EL (cell line): ENCODE data around the gene BARD1.
"Not testable (repeated sequence)": the region's sequence is repeated elsewhere in the genome, so short reads cannot be mapped to it uniquely, and the experiment has no call there.

Experiments
- DNase-seq: peaks from one replicate; pipeline ENCODE4 v3.0.0-alpha.2; 2016

Gene BARD1

DNA sequence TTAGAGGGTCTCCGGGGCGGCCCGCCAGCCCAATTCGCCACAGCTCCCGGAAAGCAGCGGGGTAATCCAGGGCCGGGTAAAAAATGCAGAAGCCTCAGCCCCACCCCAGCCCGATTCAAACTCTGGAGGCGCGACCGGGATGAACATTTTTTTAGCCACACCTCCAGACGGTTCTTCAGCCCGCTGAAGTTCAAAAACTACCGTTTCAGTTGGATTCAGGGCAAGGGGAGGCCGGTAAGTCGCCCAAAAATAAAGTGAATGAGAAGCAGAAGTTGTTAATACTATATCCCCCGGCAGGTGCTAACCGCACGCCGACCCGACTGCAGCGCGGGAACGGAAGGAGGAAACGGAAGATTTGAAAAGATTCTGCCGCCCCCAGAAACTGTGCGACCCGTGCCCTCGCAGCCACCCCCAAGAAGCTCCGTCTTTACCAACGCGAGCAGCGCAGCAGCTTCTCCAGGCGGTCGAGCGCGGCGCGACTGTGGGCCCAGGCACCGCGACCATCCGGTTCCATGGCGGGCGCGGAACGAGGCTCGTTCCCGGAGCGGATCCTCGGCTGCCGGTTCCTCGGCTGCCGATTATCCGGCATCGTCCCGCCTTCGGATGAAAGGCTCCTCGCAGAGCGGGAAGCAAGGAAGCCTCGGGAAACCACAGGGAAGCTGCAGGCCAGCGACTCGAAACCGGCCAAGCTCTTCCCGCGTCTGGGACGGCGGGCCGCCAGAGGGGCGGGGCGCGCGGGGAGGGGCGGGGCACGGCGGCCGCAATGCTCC is at the start of gene BARD1:
TSS of gene BARD1 (minus strand) at position 703 of the 770 bp plus-strand sequence. CDS start at position 589, 114 bp downstream.
- DNase-seq, result peak; percentile 72

DNA sequence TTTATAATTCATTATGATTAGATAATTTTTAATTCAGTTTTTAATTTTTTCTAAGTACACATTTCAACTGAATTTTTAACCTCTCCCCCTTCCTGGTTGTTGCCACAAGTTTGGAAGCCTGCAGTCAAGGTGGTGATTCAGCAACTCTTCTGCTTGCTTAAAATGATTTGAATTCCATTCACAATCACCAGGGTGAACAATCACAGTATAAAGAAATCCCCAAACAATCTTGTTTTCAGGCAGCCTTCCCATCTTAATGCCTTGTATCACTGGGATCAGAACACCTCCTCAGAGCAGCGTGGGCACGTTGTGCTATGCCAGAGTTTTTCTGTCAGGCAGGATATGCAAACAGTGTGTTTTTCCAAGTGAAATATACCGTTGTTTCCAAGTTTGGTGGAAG is 46.7 kb upstream of the BARD1 start:
- peak; percentile 44 for DNase-seq

DNA sequence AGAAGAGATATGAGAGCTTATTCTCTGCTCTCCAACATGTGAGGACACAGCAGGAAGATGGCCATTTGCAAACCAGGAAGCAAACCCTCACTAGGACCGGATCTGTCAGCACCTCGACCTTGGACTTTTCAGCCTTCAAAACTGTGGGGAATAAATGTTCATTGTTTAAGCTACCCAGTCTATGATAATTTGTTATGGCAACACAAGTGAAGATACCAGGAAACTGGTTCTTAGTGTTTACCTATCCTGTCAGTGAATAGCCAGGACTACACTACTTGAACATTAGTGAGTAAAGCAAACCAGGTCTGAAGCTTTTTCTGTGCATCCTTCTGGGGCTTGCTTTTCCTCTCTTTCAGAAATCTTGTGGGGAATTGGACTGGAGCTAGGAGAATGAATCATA is 44.4 kb upstream of the BARD1 start:
- no peak for DNase-seq

DNA sequence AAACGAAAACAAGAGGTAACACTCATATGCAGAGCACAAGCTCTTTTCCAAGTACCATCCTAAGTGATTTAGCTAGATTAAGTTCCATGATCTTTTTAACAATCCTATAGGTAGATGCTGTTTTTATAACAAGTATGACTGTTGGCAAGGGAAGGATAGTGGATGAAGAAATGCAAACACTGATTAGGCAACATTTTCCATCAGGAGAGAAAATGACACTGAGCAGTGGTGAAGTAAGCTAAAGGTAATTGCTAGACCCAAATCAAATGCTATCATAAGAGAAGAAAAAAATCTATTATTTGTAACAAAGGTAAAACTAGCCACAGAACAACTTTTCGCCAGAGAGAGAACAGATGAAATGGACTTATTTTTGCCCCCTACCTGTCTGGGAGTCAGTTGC is 34.3 kb upstream of the BARD1 start:
- DNase-seq, result no peak

DNA sequence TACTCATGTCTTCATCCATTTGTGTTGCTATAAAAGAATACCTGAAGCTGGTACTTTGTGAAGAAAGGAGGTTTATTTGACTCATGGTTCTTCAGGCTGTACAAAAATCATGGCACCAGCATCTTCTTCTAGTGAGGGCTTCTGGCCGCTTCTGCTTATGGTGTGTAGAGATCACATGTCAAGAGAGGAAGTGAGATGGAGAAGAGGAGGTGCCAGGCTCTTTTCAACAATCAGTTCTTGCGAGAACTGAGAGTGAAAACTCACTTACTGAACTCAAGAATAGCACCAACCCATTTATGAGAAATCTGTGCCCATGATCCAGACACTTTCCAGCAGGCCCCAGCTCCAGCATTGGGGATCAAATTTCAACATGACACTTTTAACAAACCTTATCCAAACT is 30.0 kb upstream of the BARD1 start:
- DNase-seq, result no peak

DNA sequence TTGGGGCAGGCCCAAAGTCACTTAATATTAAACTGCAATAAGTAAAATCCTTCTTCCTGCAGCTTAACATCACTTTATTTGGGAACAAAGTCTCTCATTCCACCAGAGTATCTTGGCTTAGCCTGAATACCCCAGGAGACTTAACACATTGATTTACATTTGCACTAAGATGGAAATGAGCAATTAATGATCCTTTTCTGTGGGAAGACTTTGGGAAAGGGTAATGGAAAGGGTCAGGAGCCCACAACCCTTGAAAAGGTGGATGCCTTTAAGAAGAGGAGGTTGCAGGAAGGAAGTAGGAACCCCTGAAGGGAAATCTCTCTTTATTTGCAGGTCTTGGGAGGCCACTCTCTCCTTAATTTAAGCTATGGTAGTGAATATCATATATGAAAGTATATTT is 28.0 kb upstream of the BARD1 start:
- no peak for DNase-seq

DNA sequence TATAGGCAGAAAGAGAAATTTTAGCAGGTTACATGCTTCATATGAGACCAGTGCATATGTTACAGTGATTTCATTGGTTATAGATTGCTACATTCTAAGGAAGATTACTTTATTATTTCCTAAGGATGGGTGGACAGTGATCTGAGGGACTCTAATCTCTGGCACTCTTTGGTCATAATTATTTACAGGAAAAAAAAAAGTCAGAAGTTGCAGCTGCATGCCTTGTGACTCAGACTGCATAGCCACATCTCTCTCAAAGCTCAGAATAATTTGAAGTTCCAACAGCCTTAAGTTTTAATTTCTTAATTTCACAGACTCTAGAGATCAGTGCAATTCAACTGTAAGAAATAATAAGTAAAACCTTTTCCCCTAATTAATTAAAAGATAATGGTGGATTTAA is 27.1 kb upstream of the BARD1 start:
- peak; percentile 13 for DNase-seq

DNA sequence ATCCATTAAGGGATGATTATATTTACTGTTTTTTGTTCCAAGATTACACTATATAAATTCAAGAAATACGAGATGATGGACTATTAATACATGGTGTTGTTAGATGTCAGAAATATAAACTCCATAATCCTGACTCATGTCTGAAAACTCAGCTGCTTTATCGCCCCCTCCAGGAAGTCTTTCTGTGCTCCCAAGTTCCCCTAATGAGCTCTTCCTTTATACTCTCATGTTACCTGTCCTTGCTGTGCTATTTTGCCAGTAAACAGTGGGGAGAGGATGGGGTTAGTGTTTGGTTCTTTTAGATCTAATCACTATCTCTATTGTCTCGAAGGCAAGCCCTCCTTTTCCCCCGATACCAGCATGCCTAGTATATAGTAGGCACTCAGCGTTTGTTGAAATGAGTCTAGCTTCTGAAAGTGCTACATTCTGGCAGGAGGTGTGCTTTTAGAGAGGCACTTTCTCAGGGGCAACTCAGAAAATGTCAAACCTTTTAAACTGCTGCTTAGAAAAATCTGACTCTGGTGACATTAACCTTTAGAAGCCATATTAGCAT is 21.4 kb upstream of the BARD1 start:
- peak; percentile 20 for DNase-seq

DNA sequence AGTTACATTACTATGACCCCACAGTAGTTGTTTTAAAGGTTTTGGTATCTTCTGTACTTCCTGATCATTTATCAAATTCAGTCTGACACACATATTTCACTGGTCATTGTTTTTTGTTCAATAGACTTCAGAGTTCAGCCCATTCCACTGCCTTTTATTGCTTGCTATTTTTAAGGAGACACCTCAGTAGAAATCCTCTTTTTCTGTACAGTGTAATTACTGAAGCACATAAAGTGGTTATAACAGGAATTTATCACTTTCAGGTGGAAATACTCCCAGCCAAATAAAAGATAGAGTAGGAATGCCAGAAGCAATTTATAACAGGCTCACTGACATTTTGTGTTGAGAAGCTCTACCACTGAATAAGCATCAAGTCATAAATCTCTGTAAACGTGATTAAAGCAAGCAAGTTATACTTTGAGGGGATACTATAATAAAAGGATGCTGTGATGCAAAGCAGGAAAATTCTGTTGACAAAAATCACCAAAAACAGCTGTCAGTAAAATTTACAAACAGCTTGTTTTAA is 6.6 kb upstream of the BARD1 start:
- DNase-seq, result no peak

DNA sequence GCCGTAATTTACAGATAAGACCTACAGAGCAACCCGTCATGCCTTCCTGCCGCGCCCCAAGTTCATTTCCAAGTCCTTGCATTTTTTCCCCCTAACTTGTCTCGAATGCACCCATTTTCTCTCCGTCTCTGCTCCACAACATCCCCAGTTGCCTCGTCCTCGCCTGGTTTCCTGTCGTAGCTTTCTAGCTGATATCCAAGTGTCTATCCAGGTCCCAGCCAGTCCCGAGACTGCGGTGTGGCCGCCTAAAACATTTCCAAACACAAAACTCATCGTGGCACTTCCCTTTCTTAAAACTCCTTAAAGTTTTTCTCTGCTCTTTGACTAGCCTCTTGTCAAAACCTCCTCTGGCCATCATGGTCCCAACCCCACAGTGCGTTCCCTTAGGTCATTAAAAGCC is 1.2 kb upstream of the BARD1 start:
- DNase-seq, result peak; percentile 3

DNA sequence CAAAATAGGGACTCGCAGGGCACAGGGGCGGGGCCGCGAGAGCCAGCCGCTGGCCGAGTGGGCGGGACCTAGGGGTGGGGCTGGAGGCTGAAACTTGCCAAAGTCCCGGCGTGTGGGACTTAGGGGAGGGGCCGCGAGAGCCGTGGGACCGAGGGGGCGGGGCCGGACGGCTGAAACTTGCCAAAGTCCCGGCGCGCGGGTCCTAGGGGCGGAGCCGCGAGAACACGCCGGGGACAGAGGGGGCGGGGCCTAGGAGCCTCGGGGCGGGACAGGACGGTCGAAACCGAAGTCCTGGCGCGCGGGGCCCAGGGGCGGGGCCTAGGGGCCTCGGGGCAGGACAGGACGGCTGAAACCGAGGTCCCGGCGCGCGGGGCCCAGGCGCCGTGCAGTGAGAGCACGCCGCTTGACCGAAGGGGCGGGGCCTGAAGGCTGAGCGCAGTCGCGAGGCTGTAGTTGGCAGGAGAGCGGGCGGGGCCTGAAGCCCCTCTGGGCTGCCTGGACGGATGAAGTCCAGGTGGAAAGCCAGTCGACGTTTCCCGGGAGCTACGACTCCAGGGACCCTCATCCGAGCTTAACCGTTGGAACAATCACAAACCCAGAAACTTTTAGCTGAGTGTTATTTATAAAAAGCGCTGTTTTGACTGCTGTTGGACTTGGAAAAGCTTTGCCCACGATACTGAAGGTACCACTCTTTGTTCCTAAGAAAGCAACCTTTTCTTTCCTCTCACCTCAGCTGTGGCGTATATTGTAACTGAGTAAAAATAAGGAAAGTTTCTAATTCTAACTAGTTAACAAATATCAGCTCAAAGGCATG is 475 bp upstream of the BARD1 start:
- peak; percentile 98 for DNase-seq

DNA sequence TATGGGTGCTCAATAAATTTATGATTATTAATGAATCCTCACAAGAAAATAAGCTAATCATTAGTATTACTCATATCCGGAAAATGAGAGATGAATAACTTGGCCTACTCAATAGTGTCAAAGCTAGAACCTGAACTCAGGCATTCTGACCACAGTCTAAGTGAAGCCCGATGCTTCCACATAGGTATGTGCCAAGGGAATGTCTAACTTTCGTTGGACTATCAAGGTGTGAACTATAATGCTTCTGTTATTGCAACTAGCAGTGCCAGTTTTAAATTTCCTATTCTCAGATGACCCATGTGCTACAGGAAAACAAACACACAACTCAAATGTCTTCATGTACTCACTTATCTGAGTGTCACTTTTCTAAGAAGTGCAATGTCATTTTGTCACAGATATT is 1.8 kb downstream of the BARD1 start:
- DNase-seq, result peak; percentile 20

DNA sequence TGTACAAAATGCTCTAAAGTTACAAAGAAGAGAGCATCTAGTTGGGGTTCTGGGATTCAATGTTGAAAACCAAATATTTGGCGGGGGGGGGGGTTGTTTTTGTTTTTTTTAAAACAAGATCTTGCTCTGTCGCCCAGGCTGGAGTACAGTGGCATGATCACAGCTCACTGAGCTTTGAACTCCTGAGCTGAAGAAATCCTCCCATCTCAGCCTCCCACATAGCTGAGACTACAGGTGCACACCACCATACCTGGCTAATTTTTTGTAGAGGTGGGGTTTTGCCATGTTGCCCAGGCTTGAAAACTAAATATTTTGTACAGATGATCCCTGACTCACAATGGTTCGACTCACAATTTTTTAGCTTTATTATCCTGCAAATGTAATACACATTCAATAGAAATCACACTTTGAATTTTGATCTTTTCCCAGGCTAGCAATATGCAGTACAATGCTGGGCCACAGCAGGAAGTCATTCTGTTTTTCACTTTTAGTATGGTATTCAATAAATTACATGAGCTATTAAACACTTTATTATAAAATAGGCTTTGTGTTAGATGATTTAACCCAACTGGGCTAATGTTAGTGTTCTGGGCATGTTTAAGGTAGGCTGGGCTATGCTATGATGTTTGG is 7.6 kb downstream of the BARD1 start:
- no peak for DNase-seq

DNA sequence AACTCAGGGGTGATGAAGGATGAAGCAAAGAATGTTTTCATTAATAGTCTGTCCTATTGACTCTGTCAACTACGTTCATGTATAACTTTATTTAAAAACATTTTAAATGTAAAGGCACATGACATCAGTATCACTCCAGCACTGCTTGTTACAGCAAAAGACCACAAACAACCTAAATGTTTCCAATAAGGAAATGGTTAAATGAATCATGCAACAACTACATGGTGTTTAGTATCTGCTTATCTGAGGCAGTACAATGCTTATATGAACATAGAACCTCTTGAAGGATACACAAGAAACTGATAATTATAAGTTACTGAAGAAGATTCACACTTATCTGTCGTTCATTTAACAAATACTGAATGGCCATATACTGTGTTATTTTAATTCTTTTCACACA is 8.4 kb downstream of the BARD1 start:
- DNase-seq, result no peak

DNA sequence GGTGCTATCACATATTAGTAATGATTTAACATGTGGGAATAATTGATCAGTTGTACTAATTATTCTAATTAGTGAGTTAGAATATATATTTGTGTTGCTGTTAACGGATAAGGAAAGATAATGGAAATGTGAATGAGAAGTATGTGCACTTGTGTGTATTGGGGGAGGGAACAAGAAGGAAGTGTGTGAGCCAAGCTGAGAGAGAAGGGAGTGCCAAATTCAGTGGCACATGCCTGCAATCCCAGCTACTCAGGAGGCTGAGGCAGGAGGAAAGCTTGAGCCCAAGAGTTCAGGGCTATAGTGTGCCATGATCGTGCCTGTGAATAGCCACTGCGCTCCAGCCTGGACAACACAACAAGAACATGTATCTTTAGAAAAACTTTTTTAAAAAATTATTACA is 9.3 kb downstream of the BARD1 start:
- no peak for DNase-seq

DNA sequence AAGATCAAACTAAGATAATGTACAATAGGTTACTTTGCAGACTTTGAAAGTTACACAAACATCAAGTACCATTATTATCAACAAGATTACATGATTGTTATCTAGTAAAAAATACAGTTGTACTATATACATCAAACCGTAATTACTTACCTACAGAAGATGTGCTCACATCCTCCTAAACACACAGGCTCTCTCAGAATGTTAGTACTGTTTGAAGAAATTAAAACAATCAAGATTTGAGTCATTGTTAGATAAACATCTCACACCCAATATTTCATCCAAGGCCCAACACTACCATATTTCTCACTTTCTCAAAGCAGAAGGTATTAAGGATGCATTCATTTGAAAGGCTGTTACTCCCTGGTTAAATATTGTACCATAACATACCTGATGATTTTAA is 12.6 kb downstream of the BARD1 start:
- DNase-seq, result no peak

DNA sequence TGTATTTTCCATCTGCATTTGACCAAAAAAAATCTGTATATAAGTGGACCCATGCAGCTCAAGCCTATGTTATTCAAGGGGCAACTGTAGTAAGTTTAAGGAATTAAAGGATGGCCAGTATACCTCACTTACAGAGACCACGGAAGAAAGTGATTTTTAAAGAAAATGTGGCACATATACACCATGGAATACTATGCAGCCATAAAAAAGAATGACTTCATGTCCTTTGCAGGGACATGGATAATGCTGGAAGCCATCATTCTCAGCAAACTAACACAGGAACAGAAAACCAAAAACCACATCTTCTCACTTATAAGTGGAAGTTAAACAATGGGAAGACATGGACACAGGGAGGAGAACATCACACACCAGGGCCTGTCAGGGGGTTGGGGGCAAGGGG is 26.3 kb downstream of the BARD1 start:
- not testable (repeated sequence) for DNase-seq

DNA sequence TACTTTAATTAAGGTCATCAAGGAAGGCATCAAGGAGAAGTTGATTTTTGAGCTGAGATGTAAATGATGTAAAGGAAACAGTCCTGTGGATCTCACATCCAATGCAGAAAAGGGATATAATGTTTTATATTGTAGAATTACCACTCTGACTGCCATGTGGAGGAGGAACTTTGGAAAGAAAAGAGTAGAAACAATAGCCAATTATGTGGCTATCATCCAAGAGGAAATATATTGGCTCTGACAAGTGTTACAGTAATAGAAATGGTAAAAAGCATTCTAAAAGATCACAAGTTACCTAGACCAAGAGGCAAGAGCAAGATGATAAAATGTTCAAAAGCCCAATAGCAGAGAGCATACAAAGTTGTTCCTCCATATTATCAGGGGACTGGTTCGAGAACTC is 26.8 kb downstream of the BARD1 start:
- no peak for DNase-seq

DNA sequence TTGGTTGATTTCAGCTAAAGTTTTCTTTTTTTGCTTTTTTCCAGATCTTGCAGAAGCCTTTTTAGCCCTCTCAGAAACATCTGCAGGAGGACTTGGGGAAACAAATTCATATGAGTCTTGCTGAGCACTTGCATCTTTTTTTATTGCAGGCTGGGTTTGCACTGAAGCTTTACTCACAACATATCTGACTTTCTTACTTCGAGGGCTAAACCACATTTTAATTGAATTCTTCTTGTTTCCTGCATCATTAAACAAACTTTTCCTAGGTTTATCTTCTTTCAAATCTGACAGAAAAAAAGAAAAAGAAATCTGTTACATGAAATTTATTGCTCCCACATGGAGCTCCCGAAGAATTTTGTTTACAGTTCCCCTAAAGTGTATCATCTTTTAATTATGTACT is 28.3 kb downstream of the BARD1 start:
- DNase-seq, result no peak

DNA sequence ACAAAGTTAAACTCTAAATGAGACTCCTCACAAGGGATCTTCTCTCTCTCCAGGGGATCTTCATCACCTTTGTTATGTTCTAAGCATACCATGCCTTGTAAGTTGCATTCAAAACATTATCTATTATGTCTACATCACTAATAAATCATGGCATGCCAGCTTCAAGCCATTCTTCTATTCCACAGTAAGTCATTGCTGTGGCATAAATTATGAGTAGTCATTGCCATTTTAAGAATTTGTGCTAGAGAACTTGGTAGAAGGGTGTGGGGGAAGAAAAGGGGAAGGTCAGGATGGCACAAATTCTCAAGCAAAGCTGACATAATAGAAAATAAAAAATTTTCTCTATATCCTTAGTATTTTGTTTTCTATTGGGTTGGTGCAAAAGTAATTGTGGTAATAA is 33.5 kb downstream of the BARD1 start:
- DNase-seq, result peak; percentile 7

DNA sequence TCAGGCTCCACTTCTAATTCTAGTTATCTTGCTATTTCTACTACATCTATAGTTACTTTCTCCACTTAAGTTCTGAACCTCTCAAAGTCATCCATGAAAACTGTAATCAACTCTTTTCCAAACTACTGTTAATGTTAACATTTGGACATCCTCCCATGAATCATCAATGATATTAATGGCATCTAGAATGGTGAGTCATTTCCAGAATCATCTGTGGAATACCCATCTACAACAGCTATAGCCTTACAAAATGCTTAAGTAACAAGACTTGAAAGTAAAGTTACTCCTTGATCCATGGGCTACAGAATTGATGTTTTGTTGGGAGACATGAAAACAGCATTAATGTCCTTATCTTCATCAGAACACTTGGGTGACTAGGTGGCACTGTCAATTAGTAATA is 35.4 kb downstream of the BARD1 start:
- DNase-seq, result peak; percentile 63

DNA sequence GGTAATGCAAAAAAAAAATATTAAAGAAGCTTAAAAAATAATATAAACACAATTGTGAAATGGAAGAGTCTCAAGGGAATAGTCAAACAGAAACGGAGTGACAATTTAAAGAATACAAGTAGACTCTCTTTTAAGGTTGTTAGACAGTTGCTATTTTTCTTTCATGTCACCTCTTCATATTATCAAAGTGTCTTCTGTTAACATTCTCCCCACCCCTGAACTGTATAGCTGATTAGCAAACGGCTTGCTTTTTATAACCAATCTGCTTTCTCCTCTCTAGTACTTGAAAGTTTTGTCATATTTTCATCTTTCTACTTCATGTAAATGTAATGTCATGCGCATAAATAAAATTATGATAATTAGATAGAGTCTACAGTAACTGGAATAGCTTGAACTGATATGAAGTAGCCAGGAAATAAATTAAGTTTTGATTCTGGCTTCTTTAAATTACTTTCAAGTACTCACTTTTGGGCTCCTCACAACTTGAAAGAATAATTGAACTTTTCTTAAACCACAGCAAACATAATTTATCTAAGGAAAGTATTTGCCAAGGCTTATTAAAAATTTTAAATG is 37.0 kb downstream of the BARD1 start:
- DNase-seq, result no peak

DNA sequence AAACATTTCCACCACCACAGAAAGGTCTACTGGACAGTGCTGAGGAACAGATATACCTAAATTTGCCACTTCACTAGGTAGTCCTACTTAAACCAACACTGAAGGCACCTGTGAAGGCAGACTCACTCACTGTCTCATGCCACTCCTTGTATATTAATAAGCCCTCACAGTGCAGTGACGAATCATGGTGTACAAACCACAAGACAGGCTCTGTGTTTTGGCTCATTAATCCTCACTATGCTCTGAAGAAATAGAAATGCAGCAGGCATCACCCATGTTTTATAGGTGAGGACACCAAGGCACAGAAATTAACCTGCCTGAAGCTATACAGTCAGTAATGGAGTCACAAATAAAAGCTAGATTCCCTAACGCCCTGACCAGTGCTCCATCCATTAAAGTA is 44.3 kb downstream of the BARD1 start:
- no peak for DNase-seq
